ENCODE measurements around the gene PPL. TPM values are rescaled to one million over a fixed set of nuclear protein-coding genes. Genes with fewer than 3 reads are reported as not detected.

The PPL gene
- total RNA-seq, 6 experiments from 2014 or later: 6.9 to 23.8 (median 14.4) TPM

DNA sequence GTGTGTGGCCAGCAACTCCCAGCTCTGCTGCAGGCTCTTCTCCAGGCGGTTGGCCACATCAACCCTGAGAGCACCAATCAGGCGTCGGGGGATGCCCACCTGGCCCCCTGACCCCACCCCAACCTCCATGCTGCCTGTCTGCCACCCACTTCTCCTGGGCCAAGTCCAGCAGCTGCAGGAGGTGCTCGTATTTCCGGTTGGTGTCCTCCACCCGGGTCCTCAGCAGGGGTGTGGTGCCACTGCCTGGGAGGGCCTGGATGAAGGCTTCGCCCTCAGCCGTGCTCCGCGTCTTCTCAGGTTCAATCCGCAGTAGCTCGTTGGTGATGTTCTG, 45.1 kb downstream of the PPL start:
- peaks cover 0 to 6% (median 0%) of the 10 kb centered on the region in 4 donors for H3K4me1 ChIP-seq
- TF ChIP-seq POLR2A (IDR thresholded peaks at IDR 0.05) (no peak), CTCF (IDR thresholded peaks at IDR 0.05) (no peak)
- H3K4me3 ChIP-seq: no peak overlapping the region
- H3K27me3 ChIP-seq: no peaks in the 10 kb centered on the region
- ATAC-seq (no peak), DNase-seq (no peak)
- intact Hi-C loops (cut with DNase I): no loop called here
- 71% methylated on average over 6 of the region's 12 CpGs for WGBS (ENCODE audit: insufficient coverage, low coverage, low lambda C conversion rate, missing lambda C conversion rate)
- peaks cover 0 to 47% (median 11%) of the 10 kb centered on the region in 4 donors for H3K36me3 ChIP-seq
- H3K27ac ChIP-seq: no peak overlapping the region
- no peaks in the 10 kb centered on the region for H3K9me3 ChIP-seq

GRCh38 chr16:4891097-4891885, 45.7 kb downstream of the PPL start:
- Histone ChIP-seq H3K36me3 (peaks cover 0 to 47% (median 14%) of the 10 kb centered on the region in 4 donors), H3K9me3 (no peaks in the 10 kb centered on the region), H3K4me1 (peaks cover 0 to 6% (median 0%) of the 10 kb centered on the region in 4 donors), H3K27me3 (no peaks in the 10 kb centered on the region), H3K27ac (no peak overlapping the region), H3K4me3 (no peak overlapping the region)
- WGBS (ENCODE audit: insufficient coverage, low coverage, low lambda C conversion rate, missing lambda C conversion rate): 83% methylated on average over 6 of the region's 16 CpGs
- DNase-seq (no peak), ATAC-seq (no peak)
- intact Hi-C loops (cut with DNase I): no loop called here
- TF ChIP-seq POLR2A (IDR thresholded peaks at IDR 0.05): no peak
- TF ChIP-seq CTCF (IDR thresholded peaks at IDR 0.05): no peak

GRCh38 chr16:4890686-4891085, 46.3 kb downstream of the PPL start:
- ATAC-seq (no peak), DNase-seq (no peak)
- no peaks in the 10 kb centered on the region for H3K9me3 ChIP-seq
- intact Hi-C loops (cut with DNase I): no loop called here
- H3K36me3 ChIP-seq: peaks cover 0 to 47% (median 17%) of the 10 kb centered on the region in 4 donors
- 79% methylated on average over 3 of the region's 16 CpGs for WGBS (ENCODE audit: insufficient coverage, low coverage, low lambda C conversion rate, missing lambda C conversion rate)
- peaks cover 0 to 6% (median 0%) of the 10 kb centered on the region in 4 donors for H3K4me1 ChIP-seq
- no peak overlapping the region for H3K4me3 ChIP-seq
- no peaks in the 10 kb centered on the region for H3K27me3 ChIP-seq
- H3K27ac ChIP-seq: no peak overlapping the region
- TF ChIP-seq CTCF (IDR thresholded peaks at IDR 0.05) (no peak), POLR2A (IDR thresholded peaks at IDR 0.05) (no peak)

GRCh38 chr16:4890026-4890425, 46.9 kb downstream of the PPL start:
- ATAC-seq: no peak
- intact Hi-C loops (cut with DNase I): no loop called here

More at GRCh38 chr16:4890026-4890425, 46.9 kb downstream of the PPL start:
- Histone ChIP-seq H3K27me3 (no peaks in the 10 kb centered on the region), H3K4me3 (no peak overlapping the region), H3K36me3 (peaks cover 0 to 47% (median 17%) of the 10 kb centered on the region in 4 donors), H3K4me1 (peaks cover 0 to 6% (median 0%) of the 10 kb centered on the region in 4 donors), H3K9me3 (no peaks in the 10 kb centered on the region), H3K27ac (no peak overlapping the region)
- WGBS (ENCODE audit: insufficient coverage, low coverage, low lambda C conversion rate, missing lambda C conversion rate): 82% methylated on average over 9 of the region's 11 CpGs
- no peak for DNase-seq
- TF ChIP-seq POLR2A (IDR thresholded peaks at IDR 0.05) (no peak), CTCF (IDR thresholded peaks at IDR 0.05) (no peak)

All from right lobe of liver (tissue), 6 donors.